NT2/D1 (cell line): ENCODE results near the gene TEX101.

Source experiments
- DNase-seq: peaks from one replicate; pipeline ENCODE4 v3.0.0-alpha.2; 2011; ENCODE audit warnings: low read depth, low spot score
- H3K27me3 ChIP-seq: 2 replicates; pipeline ENCODE4 v1.6.0; 2011; ENCODE audit warnings: mild to moderate bottlenecking; ENCODE audit not compliant: insufficient read length, insufficient read depth
- H3K36me3 ChIP-seq: 2 replicates; pipeline ENCODE4 v1.6.1; 2011; ENCODE audit warnings: mild to moderate bottlenecking, low read length, mixed read lengths; ENCODE audit not compliant: insufficient read depth, insufficient read length
- H3K4me1 ChIP-seq: 2 replicates; pipeline ENCODE4 v1.5.1; 2011; ENCODE audit not compliant: insufficient read depth, insufficient read length
- H3K4me3 ChIP-seq: 2 replicates; pipeline ENCODE4 v1.5.1; 2011; ENCODE audit warnings: low read depth; ENCODE audit not compliant: insufficient read length
- H3K9ac ChIP-seq: 2 replicates; pipeline ENCODE4 v1.6.0; 2011; ENCODE audit warnings: low read depth; ENCODE audit not compliant: insufficient read length
- H3K9me3 ChIP-seq: 2 replicates; pipeline ENCODE4 v1.5.1; 2011; ENCODE audit warnings: mild to moderate bottlenecking, low read length; ENCODE audit not compliant: insufficient read depth
- SUZ12 ChIP-seq: IDR thresholded peaks from 2 replicates; pipeline ENCODE4 v1.6.1; 2011; ENCODE audit not compliant: insufficient read length, insufficient read depth; ENCODE audit errors: extremely low read depth
- YY1 ChIP-seq: IDR thresholded peaks from 2 replicates; pipeline ENCODE4 v1.6.1; 2011; ENCODE audit not compliant: insufficient read length, insufficient read depth
- ZNF274 ChIP-seq: IDR thresholded peaks from 2 replicates; pipeline ENCODE4 v1.6.1; 2011; ENCODE audit warnings: mild to moderate bottlenecking, low read depth, low read length

Gene TEX101

GRCh38 chr19:43406297-43406696, 8.4 kb upstream of the TEX101 start:
- H3K36me3 ChIP-seq: no peaks in the 10 kb centered on the region
- no peak for DNase-seq
- H3K9ac ChIP-seq: no peak overlapping the region
- no peak overlapping the region for H3K4me3 ChIP-seq
- H3K4me1 ChIP-seq: peaks cover 2% of the 10 kb centered on the region
- TF ChIP-seq ZNF274: no peak
- no peak for TF ChIP-seq YY1
- no peak for TF ChIP-seq SUZ12
- no peaks in the 10 kb centered on the region for H3K27me3 ChIP-seq
- H3K9me3 ChIP-seq: no peaks in the 10 kb centered on the region

GRCh38 chr19:43407416-43408005, 7.2 kb upstream of the TEX101 start:
- no peak for DNase-seq
- no peaks in the 10 kb centered on the region for H3K36me3 ChIP-seq
- peaks cover 2% of the 10 kb centered on the region for H3K4me1 ChIP-seq
- no peak overlapping the region for H3K9ac ChIP-seq
- H3K9me3 ChIP-seq: no peaks in the 10 kb centered on the region
- no peaks in the 10 kb centered on the region for H3K27me3 ChIP-seq
- no peak overlapping the region for H3K4me3 ChIP-seq
- no peak for TF ChIP-seq SUZ12
- no peak for TF ChIP-seq YY1
- no peak for TF ChIP-seq ZNF274

- TF ChIP-seq YY1: no peak
- no peak for TF ChIP-seq SUZ12
- TF ChIP-seq ZNF274: no peak
- no peak overlapping the region for H3K4me3 ChIP-seq
- DNase-seq: no peak
- peaks cover 2% of the 10 kb centered on the region for H3K4me1 ChIP-seq
- H3K9me3 ChIP-seq: no peaks in the 10 kb centered on the region
- no peak overlapping the region for H3K9ac ChIP-seq
- no peaks in the 10 kb centered on the region for H3K36me3 ChIP-seq
- H3K27me3 ChIP-seq: no peaks in the 10 kb centered on the region
Measured at GRCh38 chr19:43408043-43408442, 6.6 kb upstream of the TEX101 start.

- no peak overlapping the region for H3K9ac ChIP-seq
- no peak overlapping the region for H3K4me3 ChIP-seq
- TF ChIP-seq SUZ12: no peak
- TF ChIP-seq ZNF274: no peak
- TF ChIP-seq YY1: no peak
- H3K27me3 ChIP-seq: no peaks in the 10 kb centered on the region
- no peak for DNase-seq
- no peaks in the 10 kb centered on the region; the same call in 1 of the 2 replicates for H3K9me3 ChIP-seq
- no peaks in the 10 kb centered on the region for H3K36me3 ChIP-seq
- peaks cover 2% of the 10 kb centered on the region for H3K4me1 ChIP-seq
Measured at GRCh38 chr19:43409415-43409814, 5.3 kb upstream of the TEX101 start.

GRCh38 chr19:43412441-43412840, 2.2 kb upstream of the TEX101 start:
- H3K27me3 ChIP-seq: no peaks in the 10 kb centered on the region
- no peaks in the 10 kb centered on the region for H3K36me3 ChIP-seq
- DNase-seq: no peak
- no peaks in the 10 kb centered on the region; the same call in 1 of the 2 replicates for H3K9me3 ChIP-seq
- TF ChIP-seq ZNF274 (no peak), YY1 (no peak), SUZ12 (no peak)
- H3K9ac ChIP-seq: no peak overlapping the region
- H3K4me3 ChIP-seq: no peak overlapping the region
- H3K4me1 ChIP-seq: peaks cover under 1% of the 10 kb centered on the region

GRCh38 chr19:43416951-43417623, 2.4 kb downstream of the TEX101 start:
- Histone ChIP-seq H3K4me1 (no peaks in the 10 kb centered on the region), H3K4me3 (no peak overlapping the region), H3K9ac (no peak overlapping the region), H3K27me3 (no peaks in the 10 kb centered on the region), H3K9me3 (peaks cover 9% of the 10 kb centered on the region; the same call in 1 of the 2 replicates), H3K36me3 (no peaks in the 10 kb centered on the region)
- no peak for TF ChIP-seq ZNF274
- TF ChIP-seq SUZ12: no peak
- TF ChIP-seq YY1: no peak
- no peak for DNase-seq

GRCh38 chr19:43420954-43421353, 6.3 kb downstream of the TEX101 start:
- H3K4me3 ChIP-seq: no peak overlapping the region
- no peaks in the 10 kb centered on the region for H3K36me3 ChIP-seq
- peaks cover 9% of the 10 kb centered on the region; the same call in 1 of the 2 replicates for H3K9me3 ChIP-seq
- H3K27me3 ChIP-seq: no peaks in the 10 kb centered on the region
- H3K4me1 ChIP-seq: no peaks in the 10 kb centered on the region
- peak; percentile 35 for DNase-seq
- TF ChIP-seq YY1 (no peak), SUZ12 (no peak), ZNF274 (no peak)
- H3K9ac ChIP-seq: no peak overlapping the region
